ENCODE results near the gene DBT. TPM values are rescaled to one million over a fixed set of nuclear protein-coding genes. Genes with fewer than 3 reads are reported as not detected.
"Not testable (repeated sequence)": the region's sequence is repeated elsewhere in the genome, so short reads cannot be mapped to it uniquely, and the experiment has no call there.

Gene DBT
- total RNA-seq, 2 experiments from 2014 or later, result 3.3 to 11.4 TPM

GRCh38 chr1:100234432-100234831, 15.2 kb downstream of the DBT start:
- Histone ChIP-seq H2AFZ (ENCODE audit: low read length) (no peak overlapping the region), H3K4me3 (ENCODE audit: low read depth, low read length, poor library complexity, severe bottlenecking) (no peak overlapping the region), H3K27ac (ENCODE audit: low read depth, low read length, poor library complexity, severe bottlenecking) (no peak overlapping the region), H3K36me3 (ENCODE audit: insufficient read depth, low read length) (peaks cover 77% of the 10 kb centered on the region), H3K79me2 (ENCODE audit: insufficient read depth, low read depth, low read length) (no peaks in the 10 kb centered on the region), H3K4me2 (ENCODE audit: low read length) (no peak overlapping the region), H3K9me2 (ENCODE audit: insufficient read depth, low read length) (no peaks in the 10 kb centered on the region), H3K4me1 (ENCODE audit: insufficient read depth, low read length, poor library complexity, severe bottlenecking) (no peaks in the 10 kb centered on the region), H4K20me1 (ENCODE audit: insufficient read depth, low read length) (no peaks in the 10 kb centered on the region), H3K9me3 (ENCODE audit: low read length) (no peaks in the 10 kb centered on the region)
- no peak for TF ChIP-seq EZH2phosphoT487 (IDR thresholded peaks at IDR 0.05; ENCODE audit: borderline replicate concordance, low read depth, low read length)
- TF ChIP-seq, protein P1, sequence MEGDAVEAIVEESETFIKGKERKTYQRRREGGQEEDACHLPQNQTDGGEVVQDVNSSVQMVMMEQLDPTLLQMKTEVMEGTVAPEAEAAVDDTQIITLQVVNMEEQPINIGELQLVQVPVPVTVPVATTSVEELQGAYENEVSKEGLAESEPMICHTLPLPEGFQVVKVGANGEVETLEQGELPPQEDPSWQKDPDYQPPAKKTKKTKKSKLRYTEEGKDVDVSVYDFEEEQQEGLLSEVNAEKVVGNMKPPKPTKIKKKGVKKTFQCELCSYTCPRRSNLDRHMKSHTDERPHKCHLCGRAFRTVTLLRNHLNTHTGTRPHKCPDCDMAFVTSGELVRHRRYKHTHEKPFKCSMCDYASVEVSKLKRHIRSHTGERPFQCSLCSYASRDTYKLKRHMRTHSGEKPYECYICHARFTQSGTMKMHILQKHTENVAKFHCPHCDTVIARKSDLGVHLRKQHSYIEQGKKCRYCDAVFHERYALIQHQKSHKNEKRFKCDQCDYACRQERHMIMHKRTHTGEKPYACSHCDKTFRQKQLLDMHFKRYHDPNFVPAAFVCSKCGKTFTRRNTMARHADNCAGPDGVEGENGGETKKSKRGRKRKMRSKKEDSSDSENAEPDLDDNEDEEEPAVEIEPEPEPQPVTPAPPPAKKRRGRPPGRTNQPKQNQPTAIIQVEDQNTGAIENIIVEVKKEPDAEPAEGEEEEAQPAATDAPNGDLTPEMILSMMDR (conservative IDR thresholded peaks at IDR 0.05; ENCODE audit: low read length), result no peak
- ChIA-PET POLR2A (no interaction called here), CTCF (ENCODE audit: unreplicated experiment) (no interaction called here)
- no TSS peak for BruUV-seq (replicated peaks)
- no peak for DNase-seq (ENCODE audit: low spot score)
- intact Hi-C loops (cut with micrococcal nuclease; ENCODE audit: unreplicated experiment), result no loop called here

DNA sequence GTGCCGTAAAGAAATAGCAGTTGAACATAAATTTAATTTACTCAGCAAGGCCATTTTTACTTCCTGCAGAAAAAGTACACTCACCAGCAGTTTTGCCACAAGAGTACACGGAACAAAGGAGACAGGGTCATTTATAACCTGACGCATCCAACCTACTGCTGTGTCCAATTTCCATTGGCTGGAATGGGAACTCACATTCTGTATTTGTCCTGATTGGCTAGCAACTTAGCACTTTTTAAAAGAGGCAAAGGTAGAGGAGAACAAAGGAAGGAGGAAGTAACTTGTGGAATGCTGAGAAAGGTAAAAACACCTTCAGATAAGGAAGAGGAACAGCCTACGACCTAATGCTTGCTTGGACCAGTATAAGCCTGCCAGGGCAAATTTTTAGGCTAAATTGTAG, 16.1 kb downstream of the DBT start:
- peaks cover 76% of the 10 kb centered on the region for H3K36me3 ChIP-seq (ENCODE audit: insufficient read depth, low read length)
- H3K4me3 ChIP-seq (ENCODE audit: low read depth, low read length, poor library complexity, severe bottlenecking); H3K27ac ChIP-seq (ENCODE audit: low read depth, low read length, poor library complexity, severe bottlenecking); H3K9me2 ChIP-seq (ENCODE audit: insufficient read depth, low read length); DNase-seq (ENCODE audit: low spot score); CTCF ChIA-PET (ENCODE audit: unreplicated experiment); H3K4me2 ChIP-seq (ENCODE audit: low read length); BruUV-seq (replicated peaks); intact Hi-C loops (cut with micrococcal nuclease; ENCODE audit: unreplicated experiment); H4K20me1 ChIP-seq (ENCODE audit: insufficient read depth, low read length); H3K79me2 ChIP-seq (ENCODE audit: insufficient read depth, low read depth, low read length); POLR2A ChIA-PET; H3K4me1 ChIP-seq (ENCODE audit: insufficient read depth, low read length, poor library complexity, severe bottlenecking); H2AFZ ChIP-seq (ENCODE audit: low read length); H3K9me3 ChIP-seq (ENCODE audit: low read length): not testable (repeated sequence)

- Histone ChIP-seq H3K9me3 (ENCODE audit: low read length) (no peaks in the 10 kb centered on the region), H2AFZ (ENCODE audit: low read length) (no peak overlapping the region), H3K4me3 (ENCODE audit: low read depth, low read length, poor library complexity, severe bottlenecking) (no peak overlapping the region), H3K79me2 (ENCODE audit: insufficient read depth, low read depth, low read length) (no peaks in the 10 kb centered on the region), H3K4me1 (ENCODE audit: insufficient read depth, low read length, poor library complexity, severe bottlenecking) (no peaks in the 10 kb centered on the region), H3K36me3 (ENCODE audit: insufficient read depth, low read length) (peaks cover 83% of the 10 kb centered on the region), H4K20me1 (ENCODE audit: insufficient read depth, low read length) (no peaks in the 10 kb centered on the region), H3K9me2 (ENCODE audit: insufficient read depth, low read length) (no peaks in the 10 kb centered on the region), H3K4me2 (ENCODE audit: low read length) (no peak overlapping the region), H3K27ac (ENCODE audit: low read depth, low read length, poor library complexity, severe bottlenecking) (no peak overlapping the region)
- intact Hi-C loops (cut with micrococcal nuclease; ENCODE audit: unreplicated experiment), result no loop called here
- TF ChIP-seq EZH2phosphoT487 (IDR thresholded peaks at IDR 0.05; ENCODE audit: borderline replicate concordance, low read depth, low read length), result no peak
- TF ChIP-seq, protein P1 (conservative IDR thresholded peaks at IDR 0.05; ENCODE audit: low read length), result no peak
- CTCF ChIA-PET (ENCODE audit: unreplicated experiment), result no interaction called here
- DNase-seq (ENCODE audit: low spot score), result no peak
- POLR2A ChIA-PET, result interaction anchor here (1.0 kb wide), 1 partner anchor 10 kb away, joined by 5 read pairs; no protein-coding TSS in a partner anchor
- no TSS peak for BruUV-seq (replicated peaks)
Observed at GRCh38 chr1:100232156-100232555, 17.5 kb downstream of the DBT start.

Measured in OCI-LY7 (cell line).